HCT116 (cell line): ENCODE results near the gene FFAR1. TPM values are rescaled to one million over a fixed set of nuclear protein-coding genes. Genes with fewer than 3 reads are reported as not detected.

Experiments used
- ATAC-seq: fragments of 200-7000 bp; cut with Tn5 transposase; 2 replicates; pipeline ENCODE4 v1.9.1; 2020; ENCODE audit warnings: mild to moderate bottlenecking, moderate library complexity
- BruUV-seq: library from RNA; stranded (reverse); fragments of 400-500 nt; replicated peaks from 2 replicates; lab custom pipeline; 2021; lab: Mats Ljungman, UMichigan
- CTCF ChIA-PET: fragments of 300-600 bp; sonication (Branson Sonifier 250); formaldehyde crosslinking; loops from one replicate; lab custom pipeline; 2021; ENCODE audit warnings: antibody characterized with exemption; lab: Charles Lee
- POLR2A ChIA-PET: fragments of 300-600, 350-600 bp; sonication (Branson Sonifier 250); formaldehyde crosslinking; loops from one replicate; lab custom pipeline; 2021; ENCODE audit warnings: antibody characterized with exemption; lab: Charles Lee
- RAD21 ChIA-PET, 2 experiments: fragments of 300-600 bp; sonication (Branson Sonifier 250); formaldehyde crosslinking; loops; one replicate each; lab custom pipeline; 2023; ENCODE audit warnings: low total read pairs in 2 of 2; ENCODE audit not compliant: uncharacterized antibody in 2 of 2, unreplicated experiment in 2 of 2, low non-redundant PET in 1 of 2; lab: Charles Lee
- DNase-seq: peaks from one replicate; pipeline ENCODE4 v3.0.0-alpha.2; 2010; ENCODE audit warnings: low read depth, low spot score
- H2AFZ ChIP-seq: fragments of 200-600 bp; shearing (Covaris generic), sonication (generic); 2 replicates; pipeline ENCODE4 v1.6.1; 2017; ENCODE audit warnings: low read depth, mixed run types, mixed read lengths, antibody characterized with exemption, low read length; ENCODE audit not compliant: poor library complexity, severe bottlenecking
- H3K27ac ChIP-seq: 2 replicates; pipeline ENCODE4 v1.5.1; 2012; ENCODE audit warnings: low read depth, low read length
- H3K27me3 ChIP-seq: fragments of 200-600 bp; sonication (generic); 2 replicates; pipeline ENCODE4 v1.6.1; 2016; ENCODE audit warnings: mixed run types, low read length, mixed read lengths; ENCODE audit not compliant: insufficient read depth
- H3K36me3 ChIP-seq, 2 experiments: fragments of 200-500 bp in 1 of 2; fragments of 200-600 bp in 1 of 2; sonication (Bioruptor generic) in 1 of 2; sonication (generic) in 1 of 2; 2 replicates each; pipeline versions ENCODE4 v1.5.1 to v1.6.1; 2014 to 2016; ENCODE audit warnings: low read length in 2 of 2, inconsistent platforms in 1 of 2, mixed read lengths in 1 of 2, mixed run types in 1 of 2; ENCODE audit not compliant: insufficient read depth in 2 of 2, control insufficient read depth in 1 of 2
- H3K4me1 ChIP-seq, 2 experiments: fragments of 200-600 bp in 1 of 2; sonication (generic) in 1 of 2; 2 replicates each; pipeline versions ENCODE4 v1.5.1 to v1.6.1; 2012 to 2017; ENCODE audit warnings: low read length in 2 of 2, inconsistent platforms in 1 of 2, mild to moderate bottlenecking in 1 of 2, mixed read lengths in 1 of 2, mixed run types in 1 of 2, moderate library complexity in 1 of 2; ENCODE audit not compliant: insufficient read depth in 2 of 2, control insufficient read depth in 1 of 2
- H3K4me2 ChIP-seq: fragments of 200-600 bp; sonication (generic); 2 replicates; pipeline ENCODE4 v1.6.1; 2017; ENCODE audit warnings: mixed run types, low read length, mixed read lengths
- H3K4me3 ChIP-seq, 2 experiments: fragments of 200-600 bp in 1 of 2; sonication (generic) in 1 of 2; replicated peaks in 1 of 2; 2 replicates each; pipeline ENCODE4 v1.5.1; 2011 to 2016; ENCODE audit warnings: low read length in 2 of 2, control low read depth in 1 of 2, low read depth in 1 of 2, mild to moderate bottlenecking in 1 of 2, mixed read lengths in 1 of 2, mixed run types in 1 of 2
- H3K79me2 ChIP-seq: fragments of 200-600 bp; sonication (generic); 2 replicates; pipeline ENCODE4 v1.6.1; 2017; ENCODE audit warnings: mild to moderate bottlenecking, mixed run types, low read length, moderate library complexity, mixed read lengths; ENCODE audit not compliant: insufficient read depth
- H3K9ac ChIP-seq: fragments of 200-600 bp; sonication (generic); 2 replicates; pipeline ENCODE4 v1.6.1; 2016; ENCODE audit warnings: low read length, mixed read lengths
- H3K9me2 ChIP-seq: fragments of 200-600 bp; sonication (generic), shearing (Covaris generic); 2 replicates; pipeline ENCODE4 v1.6.1; 2017; ENCODE audit warnings: mixed run types, mild to moderate bottlenecking, moderate library complexity; ENCODE audit not compliant: insufficient read depth
- H3K9me3 ChIP-seq, 2 experiments: fragments of 200-500 bp in 1 of 2; fragments of 200-600 bp in 1 of 2; sonication (Bioruptor generic) in 1 of 2; sonication (generic) in 1 of 2; 2 replicates each; pipeline ENCODE4 v1.6.1; 2014 to 2017; ENCODE audit warnings: low read length in 2 of 2, mixed read lengths in 2 of 2, inconsistent platforms in 1 of 2, low read depth in 1 of 2, mild to moderate bottlenecking in 1 of 2, mixed run types in 1 of 2, moderate library complexity in 1 of 2; ENCODE audit not compliant: control insufficient read depth in 1 of 2, insufficient read depth in 1 of 2
- H4K20me1 ChIP-seq: fragments of 200-600 bp; sonication (generic), shearing (Covaris generic); 2 replicates; pipeline ENCODE4 v1.6.1; 2017; ENCODE audit warnings: mixed run types, mild to moderate bottlenecking, moderate library complexity; ENCODE audit not compliant: insufficient read depth
- ATF3 ChIP-seq: IDR thresholded peaks from 2 replicates; pipeline ENCODE4 v1.6.1; 2012
- CBX3 ChIP-seq: IDR thresholded peaks from 2 replicates; pipeline ENCODE4 v1.6.1; 2012; ENCODE audit warnings: low read depth
- CEBPB ChIP-seq: IDR thresholded peaks from 2 replicates; pipeline ENCODE4 v1.6.1; 2012; ENCODE audit warnings: low read depth
- CTCF ChIP-seq, 3 experiments: fragments of 200-600 bp in 1 of 3; sonication (generic) in 1 of 3; IDR thresholded peaks in 2 of 3; conservative IDR thresholded peaks in 1 of 3; 2 replicates each; pipeline ENCODE4 v1.5.1; 2012 to 2017; ENCODE audit warnings: low read depth in 2 of 3, low read length in 2 of 3, antibody characterized with exemption in 1 of 3, borderline replicate concordance in 1 of 3, control low read depth in 1 of 3, mild to moderate bottlenecking in 1 of 3, mixed read lengths in 1 of 3, mixed run types in 1 of 3, moderate library complexity in 1 of 3; ENCODE audit not compliant: insufficient read depth in 1 of 3
- EZH2 ChIP-seq: fragments of 200-600 bp; sonication (generic); IDR thresholded peaks from 2 replicates; pipeline ENCODE4 v1.6.1; 2017; ENCODE audit warnings: antibody characterized with exemption, mixed run types
- EZH2phosphoT487 ChIP-seq: fragments of 200-600 bp; IDR thresholded peaks from 2 replicates; pipeline ENCODE4 v1.6.1; 2018; ENCODE audit warnings: antibody characterized with exemption, borderline replicate concordance
- FOSL1 ChIP-seq: IDR thresholded peaks from 2 replicates; pipeline ENCODE4 v1.6.1; 2012; ENCODE audit warnings: low read depth
- JUND ChIP-seq: IDR thresholded peaks from 2 replicates; pipeline ENCODE4 v1.6.1; 2012
- POLR2A ChIP-seq: IDR thresholded peaks from 2 replicates; pipeline ENCODE4 v1.7.0; 2011; ENCODE audit warnings: borderline replicate concordance; ENCODE audit not compliant: insufficient read depth, insufficient read length; ENCODE audit errors: extremely low read depth
- POLR2AphosphoS5 ChIP-seq: IDR thresholded peaks from 2 replicates; pipeline ENCODE4 v1.6.1; 2011; ENCODE audit warnings: mild to moderate bottlenecking, low read depth, low read length, moderate library complexity
- RAD21 ChIP-seq: IDR thresholded peaks from 2 replicates; pipeline ENCODE4 v1.6.1; 2012; ENCODE audit warnings: low read depth, mild to moderate bottlenecking
- SIN3A ChIP-seq: IDR thresholded peaks from 2 replicates; pipeline ENCODE4 v1.6.1; 2012; ENCODE audit warnings: low read depth
- SP1 ChIP-seq: IDR thresholded peaks from 2 replicates; pipeline ENCODE4 v1.6.1; 2012; ENCODE audit warnings: low read depth
- SRF ChIP-seq: IDR thresholded peaks from 2 replicates; pipeline ENCODE4 v1.6.1; 2012; ENCODE audit warnings: low read depth
- TCF7L2 ChIP-seq: IDR thresholded peaks from 2 replicates; pipeline ENCODE4 v1.7.0; 2011; ENCODE audit warnings: borderline replicate concordance, inconsistent platforms; ENCODE audit not compliant: insufficient read depth, insufficient read length; ENCODE audit errors: extremely low read depth
- YY1 ChIP-seq: IDR thresholded peaks from 2 replicates; pipeline ENCODE4 v1.6.1; 2011; ENCODE audit warnings: low read length, low read depth, moderate library complexity, mild to moderate bottlenecking; ENCODE audit not compliant: insufficient replicate concordance; ENCODE audit errors: extremely low read depth
- ZBTB33 ChIP-seq: IDR thresholded peaks from 2 replicates; pipeline ENCODE4 v1.6.1; 2011; ENCODE audit warnings: mild to moderate bottlenecking, low read length, moderate library complexity; ENCODE audit not compliant: insufficient replicate concordance; ENCODE audit errors: extremely low read depth
- ZFX ChIP-seq: fragments of 450-650 bp; IDR thresholded peaks from 2 replicates; pipeline ENCODE4 v1.6.1; 2017
- ZNF274 ChIP-seq: fragments of 200-500 bp; sonication (Bioruptor generic); IDR thresholded peaks from 2 replicates; pipeline ENCODE4 v1.6.1; 2014; ENCODE audit warnings: mild to moderate bottlenecking, low read depth, low read length, inconsistent platforms
- intact Hi-C: fragments of 100-400 bp; cut with micrococcal nuclease; formaldehyde crosslinking; loops from 2 replicates; pipeline ENCODE4 v1.10.0; 2022
- total RNA-seq: library from RNA; stranded (reverse); gene quantifications from one replicate; pipeline ENCODE4 v1.2.1, GENCODE V29; 2021; ENCODE audit not compliant: unreplicated experiment
- TF ChIP-seq, protein P1 (sequence below): IDR thresholded peaks from 2 replicates; pipeline ENCODE4 v1.6.1; 2012; ENCODE audit warnings: low read depth

FFAR1 gene
- total RNA-seq, 1 experiment from 2014 or later: not detected

- POLR2A ChIA-PET: no interaction called here
- no peak for DNase-seq
- BruUV-seq: no TSS peak
Measured at GRCh38 chr19:35303357-35303915, 44.3 kb upstream of the FFAR1 start.

More at GRCh38 chr19:35303357-35303915, 44.3 kb upstream of the FFAR1 start:
- ChIA-PET CTCF (no interaction called here), RAD21 (no interaction called here)
- Histone ChIP-seq H3K79me2 (no peaks in the 10 kb centered on the region), H3K4me3 (no peak overlapping the region), H3K9me3 (no peaks in the 10 kb centered on the region), H3K9ac (no peak overlapping the region), H3K36me3 (no peaks in the 10 kb centered on the region), H3K27me3 (no peaks in the 10 kb centered on the region), H2AFZ (no peak overlapping the region), H3K27ac (no peak overlapping the region), H3K4me1 (no peaks in the 10 kb centered on the region; a peak in 1 of 4 replicates), H3K9me2 (no peaks in the 10 kb centered on the region), H4K20me1 (no peaks in the 10 kb centered on the region), H3K4me2 (no peak overlapping the region)
- ATAC-seq: no peak
- TF ChIP-seq ZNF274 (no peak), CTCF (IDR thresholded peaks at IDR 0.05 in 2 of 3, conservative IDR thresholded peaks at IDR 0.05 in 1 of 3; ENCODE audit: borderline replicate concordance in 1 of 3, insufficient read depth in 1 of 3, low read depth in 2 of 3, low read length in 2 of 3) (no peak), SP1 (no peak), SRF (no peak), TCF7L2 (no peak), ATF3 (no peak), ZFX (no peak), EZH2phosphoT487 (no peak), SIN3A (no peak), YY1 (no peak), EZH2 (no peak), CEBPB (no peak), CBX3 (no peak), FOSL1 (no peak), POLR2A (no peak), ZBTB33 (no peak), POLR2AphosphoS5 (no peak), RAD21 (no peak), JUND (no peak)
- TF ChIP-seq, protein P1, sequence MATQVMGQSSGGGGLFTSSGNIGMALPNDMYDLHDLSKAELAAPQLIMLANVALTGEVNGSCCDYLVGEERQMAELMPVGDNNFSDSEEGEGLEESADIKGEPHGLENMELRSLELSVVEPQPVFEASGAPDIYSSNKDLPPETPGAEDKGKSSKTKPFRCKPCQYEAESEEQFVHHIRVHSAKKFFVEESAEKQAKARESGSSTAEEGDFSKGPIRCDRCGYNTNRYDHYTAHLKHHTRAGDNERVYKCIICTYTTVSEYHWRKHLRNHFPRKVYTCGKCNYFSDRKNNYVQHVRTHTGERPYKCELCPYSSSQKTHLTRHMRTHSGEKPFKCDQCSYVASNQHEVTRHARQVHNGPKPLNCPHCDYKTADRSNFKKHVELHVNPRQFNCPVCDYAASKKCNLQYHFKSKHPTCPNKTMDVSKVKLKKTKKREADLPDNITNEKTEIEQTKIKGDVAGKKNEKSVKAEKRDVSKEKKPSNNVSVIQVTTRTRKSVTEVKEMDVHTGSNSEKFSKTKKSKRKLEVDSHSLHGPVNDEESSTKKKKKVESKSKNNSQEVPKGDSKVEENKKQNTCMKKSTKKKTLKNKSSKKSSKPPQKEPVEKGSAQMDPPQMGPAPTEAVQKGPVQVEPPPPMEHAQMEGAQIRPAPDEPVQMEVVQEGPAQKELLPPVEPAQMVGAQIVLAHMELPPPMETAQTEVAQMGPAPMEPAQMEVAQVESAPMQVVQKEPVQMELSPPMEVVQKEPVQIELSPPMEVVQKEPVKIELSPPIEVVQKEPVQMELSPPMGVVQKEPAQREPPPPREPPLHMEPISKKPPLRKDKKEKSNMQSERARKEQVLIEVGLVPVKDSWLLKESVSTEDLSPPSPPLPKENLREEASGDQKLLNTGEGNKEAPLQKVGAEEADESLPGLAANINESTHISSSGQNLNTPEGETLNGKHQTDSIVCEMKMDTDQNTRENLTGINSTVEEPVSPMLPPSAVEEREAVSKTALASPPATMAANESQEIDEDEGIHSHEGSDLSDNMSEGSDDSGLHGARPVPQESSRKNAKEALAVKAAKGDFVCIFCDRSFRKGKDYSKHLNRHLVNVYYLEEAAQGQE: no peak
- intact Hi-C loops: no loop called here
